Activated CD4-positive, alpha-beta T cell treated with anti-CD3 and anti-CD28 coated beads, Interleukin-2, Interleukin-6, amounts not matched to agents 100 ng/mL and 50 ng/mL, durations not matched to agents 16 hours and 8 hours (primary cell): ENCODE measurements around the gene CARMIL3.
"Not testable (repeated sequence)": the region's sequence is repeated elsewhere in the genome, so short reads cannot be mapped to it uniquely, and the experiment has no call there.

Experiments used
- DNase-seq: peaks from one replicate; pipeline ENCODE4 v3.0.0-alpha.2; 2020

Gene CARMIL3

DNA sequence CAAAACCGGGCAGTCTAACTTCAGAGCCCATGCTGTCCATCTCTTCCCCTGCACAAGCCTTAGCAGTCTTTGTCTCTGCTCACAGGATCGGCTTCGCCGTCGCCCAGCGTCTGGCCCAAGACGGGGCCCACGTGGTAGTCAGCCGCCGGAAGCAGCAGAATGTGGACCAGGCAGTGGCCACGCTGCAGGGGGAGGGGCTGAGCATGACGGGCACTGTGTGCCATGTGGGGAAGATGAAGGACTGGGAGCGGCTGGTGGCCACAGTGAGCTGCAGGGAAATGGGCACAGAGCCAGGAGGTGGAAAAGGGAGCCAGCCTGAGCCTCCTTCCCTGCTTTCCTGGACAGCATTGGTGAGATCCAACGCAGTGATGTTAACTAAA, 14.2 kb upstream of the CARMIL3 start:
- no peak for DNase-seq

GRCh38 chr14:24038686-24039085, 13.1 kb upstream of the CARMIL3 start:
- DNase-seq, result no peak

DNA sequence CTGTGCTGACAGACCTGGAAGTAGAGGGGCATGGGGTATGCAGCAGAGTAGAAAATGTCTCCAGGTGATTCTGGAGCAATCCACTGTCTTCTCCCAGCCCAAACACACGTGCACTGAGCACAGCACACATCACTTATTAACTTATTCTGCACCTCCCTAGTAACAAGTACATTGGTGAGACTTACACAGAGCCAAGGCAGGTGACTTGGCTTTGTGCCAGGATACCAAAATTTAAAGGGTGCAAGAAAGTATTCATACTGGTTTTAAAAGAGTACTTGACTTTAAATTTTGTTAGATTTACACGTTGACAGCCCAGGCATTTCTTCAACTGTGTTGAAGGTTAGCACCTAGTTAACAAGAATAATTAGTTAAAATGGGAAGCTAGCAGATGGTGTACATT, 11.1 kb upstream of the CARMIL3 start:
- DNase-seq, result no peak

- no peak for DNase-seq
Observed at GRCh38 chr14:24042746-24043145, 9.1 kb upstream of the CARMIL3 start.

DNA sequence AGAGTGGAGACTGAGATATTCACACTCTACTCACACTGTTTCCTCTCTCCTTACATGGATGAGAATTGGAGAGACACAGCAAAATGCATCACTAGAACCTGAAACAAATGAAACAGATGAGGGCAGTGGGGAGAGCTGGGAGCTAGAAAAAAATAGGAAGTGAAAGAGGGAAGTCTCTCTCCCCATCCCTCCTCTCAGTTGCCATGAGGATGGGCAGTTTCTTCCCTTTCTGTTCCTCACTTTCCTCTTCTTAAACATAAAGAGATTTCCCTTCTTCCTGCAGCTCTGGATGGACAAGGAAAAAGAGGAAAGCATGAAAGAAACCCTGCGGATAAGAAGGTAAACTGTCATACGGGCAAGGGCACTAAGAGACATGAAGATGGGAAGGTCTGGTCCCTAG, 2.8 kb upstream of the CARMIL3 start:
- DNase-seq, result not testable (repeated sequence)

DNA sequence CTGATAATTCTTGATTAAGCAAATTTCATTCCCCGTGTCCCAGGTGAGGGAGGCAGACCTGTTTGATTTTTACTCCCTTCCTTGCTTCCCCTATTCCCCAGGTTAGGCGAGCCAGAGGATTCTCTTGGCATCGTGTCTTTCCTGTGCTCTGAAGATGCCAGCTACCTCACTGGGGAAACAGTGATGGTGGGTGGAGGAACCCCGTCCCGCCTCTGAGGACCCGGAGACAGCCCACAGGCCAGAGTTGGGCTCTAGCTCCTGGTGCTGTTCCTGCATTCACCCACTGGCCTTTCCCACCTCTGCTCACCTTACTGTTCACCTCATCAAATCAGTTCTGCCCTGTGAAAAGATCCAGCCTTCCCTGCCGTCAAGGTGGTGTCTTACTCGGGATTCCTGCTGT, 1.1 kb upstream of the CARMIL3 start:
- not testable (repeated sequence) for DNase-seq

- no peak for DNase-seq
Observed at GRCh38 chr14:24051176-24051788, 527 bp upstream of the CARMIL3 start.

- peak; percentile 63 for DNase-seq
Observed at GRCh38 chr14:24052656-24053547, 1.1 kb downstream of the CARMIL3 start.

GRCh38 chr14:24053548-24054323, 1.9 kb downstream of the CARMIL3 start:
- DNase-seq, result no peak

GRCh38 chr14:24054324-24054641, 2.5 kb downstream of the CARMIL3 start:
- DNase-seq, result no peak

- no peak for DNase-seq
Observed at GRCh38 chr14:24054646-24055045, 2.8 kb downstream of the CARMIL3 start.

- DNase-seq, result no peak
Observed at GRCh38 chr14:24055971-24056799, 4.4 kb downstream of the CARMIL3 start.

DNA sequence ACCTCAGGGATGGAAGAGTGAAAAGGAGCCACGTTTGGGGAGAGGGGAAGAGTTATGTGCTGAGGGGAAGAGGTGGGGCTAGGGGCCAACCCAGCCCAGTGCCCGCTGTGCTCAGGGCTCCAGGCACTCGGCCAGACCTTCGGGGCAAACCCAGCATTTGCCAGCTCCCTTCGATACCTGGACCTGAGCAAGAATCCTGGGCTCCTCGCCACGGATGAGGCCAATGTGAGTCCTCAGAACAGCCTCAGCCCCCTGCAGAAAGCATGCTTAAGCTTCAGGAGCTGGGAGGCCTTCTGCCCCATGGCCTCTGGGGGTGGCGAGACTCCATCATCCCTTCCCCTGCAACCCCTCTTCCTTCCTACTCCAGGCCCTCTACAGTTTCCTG, 5.0 kb downstream of the CARMIL3 start:
- no peak for DNase-seq

DNA sequence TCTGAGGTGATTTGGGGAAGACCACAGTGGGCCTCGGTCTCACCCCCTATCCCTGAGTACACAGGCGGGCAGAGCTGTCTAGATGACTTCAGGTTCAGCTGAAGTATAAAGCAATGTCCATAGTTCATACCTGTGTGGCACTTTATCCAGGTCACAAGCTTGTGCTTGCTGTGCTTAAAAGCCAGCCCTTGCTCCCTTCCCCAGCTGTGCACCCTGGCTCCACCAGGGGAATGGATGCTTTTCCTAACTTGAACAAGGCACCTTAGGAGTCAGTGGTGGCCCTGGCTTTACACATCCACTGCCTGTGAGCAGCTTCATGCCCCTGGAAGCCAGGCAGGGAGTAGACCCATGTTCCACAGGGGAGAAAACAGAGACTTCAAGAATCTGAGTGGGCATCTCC, 5.5 kb downstream of the CARMIL3 start:
- DNase-seq, result no peak

- no peak for DNase-seq
Observed at GRCh38 chr14:24057867-24058259, 6.1 kb downstream of the CARMIL3 start.

DNA sequence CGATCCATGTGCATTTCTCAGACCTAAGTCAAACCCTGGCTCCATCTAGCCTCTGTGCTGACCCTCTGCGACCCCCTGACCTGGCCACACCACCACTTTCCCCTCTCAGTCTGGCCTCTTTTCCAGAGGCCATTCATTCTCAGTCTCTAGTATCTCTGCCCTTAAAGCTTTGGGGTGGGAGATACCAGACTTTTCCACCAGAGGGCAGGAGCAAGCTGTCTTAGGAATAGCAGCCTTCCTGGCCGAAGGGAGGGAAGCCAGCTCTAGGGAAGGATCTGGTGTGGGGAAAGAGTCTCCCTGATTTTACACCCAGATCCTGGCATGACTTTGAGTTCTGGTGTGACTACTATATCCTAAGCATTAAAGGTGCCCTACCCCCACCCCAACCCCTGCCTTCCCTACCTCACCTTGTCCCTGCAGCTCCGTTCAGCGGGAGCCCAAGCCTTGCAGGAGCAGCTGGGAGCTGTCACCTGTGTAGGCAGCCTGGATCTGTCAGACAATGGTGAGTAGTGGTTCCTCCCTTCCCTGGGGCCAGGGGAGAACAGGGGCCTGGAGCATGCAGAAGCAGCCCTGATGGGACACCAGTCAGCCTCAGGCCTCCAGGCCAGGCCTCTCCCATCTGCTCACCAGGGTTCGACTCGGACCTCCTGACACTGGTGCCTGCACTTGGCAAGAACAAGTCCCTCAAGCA, 6.6 kb downstream of the CARMIL3 start:
- DNase-seq, result peak; percentile 81

GRCh38 chr14:24058951-24059475, 7.2 kb downstream of the CARMIL3 start:
- no peak for DNase-seq

- DNase-seq, result no peak
Observed at GRCh38 chr14:24059841-24060388, 8.1 kb downstream of the CARMIL3 start.

DNA sequence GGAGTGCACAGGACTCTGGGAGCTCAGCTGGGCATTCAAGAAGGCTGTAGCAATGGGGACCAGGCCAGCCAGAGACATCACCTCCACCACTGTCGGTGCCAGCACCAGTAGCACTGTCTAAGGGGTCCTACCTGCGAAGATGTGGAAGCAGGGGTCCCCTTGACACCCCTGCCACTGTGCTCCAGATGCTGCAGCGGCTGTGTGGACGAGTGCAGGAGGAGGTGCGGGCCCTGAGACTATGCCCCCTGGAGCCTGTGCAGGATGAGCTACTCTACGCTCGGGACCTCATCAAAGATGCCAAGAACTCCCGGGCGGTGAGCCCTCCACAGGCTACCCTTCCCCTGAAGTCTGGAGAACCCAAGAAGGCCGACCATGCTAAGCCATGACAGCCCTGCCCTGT, 8.6 kb downstream of the CARMIL3 start:
- DNase-seq, result no peak

DNA sequence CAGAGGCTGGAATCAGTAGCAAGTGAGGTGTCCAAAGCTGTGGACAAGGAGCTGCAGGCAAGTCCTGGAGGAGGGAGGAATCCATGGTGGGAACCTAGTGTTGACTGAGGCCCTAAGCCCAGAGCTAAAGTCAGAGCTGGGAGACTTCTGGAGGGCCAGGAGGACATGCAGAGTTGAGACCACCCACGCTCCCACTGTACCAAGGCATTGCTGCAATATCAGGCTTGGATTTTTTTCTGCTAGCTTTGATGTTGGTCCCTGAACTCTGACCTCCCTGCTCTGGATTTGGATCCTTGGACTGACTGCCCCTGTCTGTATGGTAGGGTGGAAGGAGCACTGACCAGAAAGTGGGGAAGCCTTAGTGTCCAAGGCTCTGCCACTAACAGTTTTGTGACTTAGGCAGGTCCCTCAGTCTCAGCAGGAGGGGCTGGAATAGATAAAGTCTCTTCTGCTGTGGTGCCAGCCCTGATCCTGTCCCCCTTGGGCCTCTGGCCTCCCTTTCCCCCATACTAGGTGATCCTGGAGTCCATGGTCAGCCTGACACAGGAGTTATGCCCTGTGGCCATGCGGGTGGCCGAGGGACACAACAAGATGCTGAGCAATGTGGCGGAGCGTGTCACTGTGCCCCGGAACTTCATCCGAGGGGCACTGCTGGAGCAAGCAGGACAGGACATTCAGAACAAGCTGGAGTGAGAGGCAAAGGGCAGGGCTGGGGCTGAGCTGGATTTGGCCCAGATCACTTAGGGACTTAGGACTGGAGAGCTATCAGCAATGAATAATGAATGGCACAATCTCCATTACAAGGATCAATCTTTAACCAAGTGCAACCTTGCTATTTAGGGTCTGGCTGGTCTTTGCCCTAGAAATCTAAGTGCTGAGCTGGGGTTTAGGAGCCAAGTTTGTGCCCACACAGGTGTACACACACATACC, 9.4 kb downstream of the CARMIL3 start:
- DNase-seq, result no peak
